H1 (cell line): ENCODE measurements around the gene SPTBN1. TPM values are rescaled to one million over a fixed set of nuclear protein-coding genes. Genes with fewer than 3 reads are reported as not detected.

Experiments
- NRF1 ChIP-seq: IDR thresholded peaks from 2 replicates; pipeline ENCODE4 v1.6.1; 2011; ENCODE audit warnings: mild to moderate bottlenecking, low read depth, low read length, improper control_type of control experiment
- polyA plus RNA-seq, 7 experiments: library from polyadenylated mRNA; depleted of rRNA in 3 of 7; stranded (reverse) in 5 of 7; unstranded in 2 of 7; fragments of >200 nt in 5 of 7; fragments of 200-250 nt in 2 of 7; gene quantifications; 1 replicate in 5 of 7; 2 replicates in 1 of 7; 4 replicates in 1 of 7; pipeline versions ENCODE4 v1.2.1 to v1.2.3, GENCODE V29; 2011 to 2013; ENCODE audit warnings: missing spikeins in 2 of 7, mixed read lengths in 2 of 7
- total RNA-seq: library from RNA; stranded (reverse); fragmentation: NEBNext Ultra II Directional; extraction: Animal tissue kit (Norgen Biotek cat#: 25700); gene quantifications from 2 replicates; pipeline ENCODE4 v1.2.1, GENCODE V29; 2021

The SPTBN1 gene
- total and polyA plus RNA-seq, 2 of the 8 experiments (the other 6 are each of a cell fraction or from before 2014, with no cell fraction given) = 31.8 to 180 TPM

DNA sequence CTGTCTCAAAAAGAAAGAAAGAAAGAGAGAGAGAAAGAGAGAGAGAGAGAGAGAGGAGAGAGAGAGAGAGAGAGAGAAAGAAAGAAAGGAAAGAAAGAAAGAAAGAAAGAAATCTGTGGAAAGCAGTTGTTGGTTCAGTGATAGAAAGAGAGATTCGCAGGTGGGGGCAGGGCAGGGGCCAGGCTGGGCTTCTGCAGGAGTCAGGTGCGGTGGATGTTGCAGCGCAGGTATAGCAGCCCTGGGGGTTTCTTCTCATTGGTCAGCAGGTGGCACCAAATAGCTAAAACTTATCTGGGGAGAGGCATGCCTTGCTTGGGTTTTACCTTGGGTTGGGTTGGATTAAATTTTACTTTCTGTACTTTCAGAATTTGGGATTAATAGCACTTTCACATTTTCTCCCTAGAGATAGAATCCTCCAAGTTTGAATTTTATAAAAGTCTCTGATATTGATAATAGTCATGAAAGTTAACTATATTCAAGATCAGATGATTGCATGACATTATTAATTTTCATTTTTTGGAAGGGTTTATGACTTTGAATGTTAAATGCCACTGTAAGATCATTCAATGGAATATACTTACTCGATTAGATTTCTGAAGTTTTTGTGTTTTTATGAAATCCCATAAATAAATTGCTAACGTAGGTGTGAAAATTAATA lies 66.6 kb downstream of the SPTBN1 start (continued):
- TF ChIP-seq NRF1 = no peak
